OCI-LY1 (cell line): ENCODE results near the gene ANKRD13B.

ENCODE experiments used
- H2AFZ ChIP-seq: fragments of 200-600 bp; sonication (generic), shearing (Covaris generic); 2 replicates; pipeline ENCODE4 v1.6.0; 2014; ENCODE audit warnings: antibody characterized with exemption, mild to moderate bottlenecking, low read length
- H3F3A ChIP-seq: fragments of 200-600 bp; sonication (generic), shearing (Covaris generic); 2 replicates; pipeline ENCODE4 v1.6.0; 2014; ENCODE audit warnings: mild to moderate bottlenecking, antibody characterized with exemption, low read length, moderate library complexity; ENCODE audit not compliant: insufficient read depth
- H3K27ac ChIP-seq: fragments of 200-600 bp; sonication (generic); 2 replicates; pipeline ENCODE4 v1.5.1; 2014; ENCODE audit warnings: low read length, mixed run types, mild to moderate bottlenecking, low read depth; ENCODE audit not compliant: poor library complexity, severe bottlenecking
- H3K27me3 ChIP-seq: fragments of 200-600 bp; sonication (generic); 2 replicates; pipeline ENCODE4 v1.6.0; 2014; ENCODE audit warnings: antibody characterized with exemption, mild to moderate bottlenecking, low read length, moderate library complexity; ENCODE audit not compliant: insufficient read depth
- H3K36me3 ChIP-seq: fragments of 200-600 bp; sonication (generic); 2 replicates; pipeline ENCODE4 v1.6.1; 2014; ENCODE audit warnings: mild to moderate bottlenecking, antibody characterized with exemption, low read length, moderate library complexity, mixed read lengths; ENCODE audit not compliant: insufficient read depth
- H3K4me1 ChIP-seq: fragments of 200-600 bp; sonication (generic); 2 replicates; pipeline ENCODE4 v1.5.1; 2014; ENCODE audit warnings: mild to moderate bottlenecking, low read length, moderate library complexity; ENCODE audit not compliant: insufficient read depth, severe bottlenecking
- H3K4me2 ChIP-seq: fragments of 200-600 bp; sonication (generic), shearing (Covaris generic); 2 replicates; pipeline ENCODE4 v1.6.1; 2014; ENCODE audit warnings: low read length
- H3K4me3 ChIP-seq: fragments of 200-600 bp; sonication (generic); 2 replicates; pipeline ENCODE4 v1.5.1; 2014; ENCODE audit warnings: low read length, low read depth, mild to moderate bottlenecking, mixed read lengths; ENCODE audit not compliant: poor library complexity, severe bottlenecking
- H3K79me2 ChIP-seq: fragments of 200-600 bp; shearing (Covaris generic); 2 replicates; pipeline ENCODE4 v1.6.1; 2016; ENCODE audit warnings: mixed run types, low read length, mixed read lengths; ENCODE audit not compliant: insufficient read depth
- H3K9ac ChIP-seq: fragments of 200-600 bp; sonication (generic), shearing (Covaris generic); 2 replicates; pipeline ENCODE4 v1.6.1; 2014; ENCODE audit warnings: mild to moderate bottlenecking, low read length, mixed read lengths
- H3K9me2 ChIP-seq: fragments of 200-600 bp; sonication (generic), shearing (Covaris generic); 2 replicates; pipeline ENCODE4 v1.6.1; 2014; ENCODE audit warnings: low read depth, mild to moderate bottlenecking, low read length, mixed read lengths
- H3K9me3 ChIP-seq: fragments of 200-600 bp; shearing (Covaris generic); 2 replicates; pipeline ENCODE4 v1.6.1; 2014; ENCODE audit warnings: low read length, mixed read lengths
- H4K20me1 ChIP-seq: fragments of 200-600 bp; sonication (generic), shearing (Covaris generic); 2 replicates; pipeline ENCODE4 v1.6.0; 2016; ENCODE audit warnings: mild to moderate bottlenecking, low read length; ENCODE audit not compliant: insufficient read depth
- CTCF ChIP-seq: fragments of 200-600 bp; sonication (generic), shearing (Covaris generic); IDR thresholded peaks from 2 replicates; pipeline ENCODE4 v1.5.1; 2017; ENCODE audit warnings: mild to moderate bottlenecking, antibody characterized with exemption, low read length, moderate library complexity, mixed read lengths
- EZH2 ChIP-seq: fragments of 200-600 bp; sonication (generic), shearing (Covaris generic); IDR thresholded peaks from 2 replicates; pipeline ENCODE4 v1.8.0; 2017; ENCODE audit warnings: borderline replicate concordance, mixed run types, mild to moderate bottlenecking, antibody characterized with exemption, low read length, moderate library complexity, mixed read lengths

Gene ANKRD13B

GRCh38 chr17:29584452-29585079 is 8.4 kb upstream of the ANKRD13B start:
- H3K79me2 ChIP-seq: peaks cover 9% of the 10 kb centered on the region; the same call in 1 of the 2 replicates
- H3K9ac ChIP-seq: peak overlapping the region; percentile 36; the same call in 1 of the 2 replicates
- no peak for TF ChIP-seq CTCF
- TF ChIP-seq EZH2: no peak
- no peaks in the 10 kb centered on the region for H3F3A ChIP-seq
- peak overlapping the region; percentile 65 for H3K27ac ChIP-seq
- peaks cover 53% of the 10 kb centered on the region for H3K4me1 ChIP-seq
- H3K36me3 ChIP-seq: peaks cover 29% of the 10 kb centered on the region
- no peaks in the 10 kb centered on the region for H3K9me3 ChIP-seq
- peak overlapping the region; percentile 49 for H3K4me2 ChIP-seq
- H3K9me2 ChIP-seq: no peaks in the 10 kb centered on the region
- no peak overlapping the region for H2AFZ ChIP-seq
- H3K4me3 ChIP-seq: peak overlapping the region; percentile 21
- H3K27me3 ChIP-seq: no peaks in the 10 kb centered on the region
- H4K20me1 ChIP-seq: no peaks in the 10 kb centered on the region

DNA sequence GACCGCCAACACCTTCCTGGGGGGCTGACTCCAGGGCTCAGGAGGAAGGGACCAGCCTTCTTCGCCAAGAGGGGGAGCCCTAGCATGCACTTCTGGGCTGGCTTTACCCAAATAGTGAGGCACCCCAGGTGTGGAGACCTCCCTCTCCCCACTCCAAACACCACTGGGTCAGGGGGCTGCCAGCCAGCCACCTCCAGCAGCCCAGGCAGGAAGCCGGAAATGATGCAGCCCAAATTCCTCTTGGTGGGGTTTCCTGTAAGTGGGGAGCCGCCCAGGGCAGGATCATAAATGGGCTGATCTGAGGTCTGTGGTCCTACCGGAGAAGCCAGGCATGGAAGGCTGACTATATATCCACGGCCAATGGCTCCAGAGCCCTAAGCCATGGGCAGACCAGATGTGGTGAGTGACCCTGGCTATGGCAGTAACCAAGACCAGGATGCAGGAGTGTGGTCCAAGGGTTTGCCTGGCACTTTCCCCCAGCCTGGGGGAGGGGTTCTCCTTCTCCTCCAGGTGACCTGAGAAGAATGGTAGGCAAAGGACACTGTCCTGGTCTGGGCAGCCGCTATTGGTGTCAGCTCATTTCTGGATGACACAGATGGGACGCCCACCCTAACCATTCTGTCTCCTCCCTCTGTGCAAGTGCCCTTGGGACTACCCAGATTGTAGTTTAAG is 7.7 kb upstream of the ANKRD13B start:
- no peaks in the 10 kb centered on the region for H3K9me2 ChIP-seq
- H3K27ac ChIP-seq: peak overlapping the region; percentile 65
- H3K4me3 ChIP-seq: peak overlapping the region; percentile 21
- peaks cover 59% of the 10 kb centered on the region for H3K4me1 ChIP-seq
- no peaks in the 10 kb centered on the region for H3K27me3 ChIP-seq
- peak overlapping the region; percentile 49 for H3K4me2 ChIP-seq
- no peaks in the 10 kb centered on the region for H3K9me3 ChIP-seq
- no peaks in the 10 kb centered on the region for H3F3A ChIP-seq
- H3K9ac ChIP-seq: peak overlapping the region; percentile 37; the same call in 1 of the 2 replicates
- peak; percentile 47 for TF ChIP-seq CTCF
- no peak for TF ChIP-seq EZH2
- H4K20me1 ChIP-seq: no peaks in the 10 kb centered on the region
- H3K79me2 ChIP-seq: peaks cover 9% of the 10 kb centered on the region; the same call in 1 of the 2 replicates
- peaks cover 24% of the 10 kb centered on the region for H3K36me3 ChIP-seq
- no peak overlapping the region for H2AFZ ChIP-seq

DNA sequence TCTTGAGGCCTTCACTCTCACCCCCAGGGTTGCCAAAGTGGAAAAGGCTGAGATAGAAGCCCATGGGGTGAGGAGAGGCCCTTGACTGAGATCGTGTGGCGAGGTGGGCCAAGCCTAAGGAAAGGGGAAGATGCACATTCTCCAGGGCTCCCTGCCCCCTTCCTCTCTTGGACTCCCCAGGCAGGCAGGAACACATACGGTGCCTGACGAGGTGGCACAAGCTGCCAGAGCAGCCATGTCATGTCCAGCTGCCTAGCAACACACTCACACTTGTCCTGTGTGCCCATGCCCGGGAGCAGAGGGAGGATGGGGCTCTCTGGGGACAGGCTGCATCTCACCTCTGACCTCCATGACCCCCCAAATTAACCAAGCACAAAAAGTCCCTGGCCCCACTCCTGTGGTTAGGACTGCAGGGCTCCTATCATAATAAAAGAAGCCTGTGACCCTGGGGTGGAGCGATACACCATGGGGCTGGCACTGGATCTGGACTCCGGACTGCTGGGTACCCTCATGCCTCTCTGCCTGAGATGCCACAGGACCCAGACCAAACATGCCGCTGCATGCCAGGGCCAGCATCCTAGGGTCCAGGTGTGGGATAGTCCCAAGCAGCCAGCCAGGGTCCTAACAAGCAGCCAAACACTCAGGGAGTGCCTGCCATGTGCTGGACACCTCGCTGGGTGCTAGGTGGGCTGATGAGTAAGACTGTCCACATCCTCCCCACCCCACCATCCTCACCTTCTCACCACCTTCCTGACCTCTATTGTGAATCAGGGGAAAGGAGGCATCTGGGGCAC is 6.1 kb upstream of the ANKRD13B start:
- no peaks in the 10 kb centered on the region for H3K27me3 ChIP-seq
- H2AFZ ChIP-seq: no peak overlapping the region
- peak overlapping the region; percentile 94 for H3K4me3 ChIP-seq
- TF ChIP-seq EZH2: no peak
- TF ChIP-seq CTCF: no peak
- peaks cover 70% of the 10 kb centered on the region for H3K4me1 ChIP-seq
- peaks cover 9% of the 10 kb centered on the region; the same call in 1 of the 2 replicates for H3K79me2 ChIP-seq
- no peaks in the 10 kb centered on the region for H3K9me3 ChIP-seq
- no peaks in the 10 kb centered on the region for H3K9me2 ChIP-seq
- no peaks in the 10 kb centered on the region for H4K20me1 ChIP-seq
- peaks cover 18% of the 10 kb centered on the region for H3K36me3 ChIP-seq
- no peaks in the 10 kb centered on the region for H3F3A ChIP-seq
- H3K27ac ChIP-seq: peak overlapping the region; percentile 65
- no peak overlapping the region; the same call in 1 of the 2 replicates for H3K9ac ChIP-seq
- H3K4me2 ChIP-seq: peak overlapping the region; percentile 94
